GM21528 (cell line): ENCODE measurements around the gene REG4.

Experiments used
- ATAC-seq: cut with Tn5 transposase; IDR thresholded peaks from one replicate; pipeline ENCODE4 v1.9.1; 2021; ENCODE audit warnings: mild to moderate bottlenecking, moderate library complexity; ENCODE audit not compliant: unreplicated experiment, low FRiP score

Gene REG4

GRCh38 chr1:119782631-119783325 is 28.5 kb downstream of the REG4 start:
- ATAC-seq = no peak

GRCh38 chr1:119781434-119782210 is 29.6 kb downstream of the REG4 start:
- no peak for ATAC-seq

GRCh38 chr1:119779869-119780356 is 31.3 kb downstream of the REG4 start:
- no peak for ATAC-seq

- no peak for ATAC-seq
Observed at GRCh38 chr1:119778886-119779560, 32.2 kb downstream of the REG4 start.

GRCh38 chr1:119778359-119778758 is 32.9 kb downstream of the REG4 start:
- ATAC-seq = no peak

- ATAC-seq = no peak
Observed at GRCh38 chr1:119774746-119775490, 36.3 kb downstream of the REG4 start.

GRCh38 chr1:119773711-119774241 is 37.5 kb downstream of the REG4 start:
- ATAC-seq = no peak

GRCh38 chr1:119772298-119772697 is 39.0 kb downstream of the REG4 start:
- no peak for ATAC-seq

GRCh38 chr1:119771770-119772169 is 39.5 kb downstream of the REG4 start:
- ATAC-seq = no peak

- ATAC-seq = no peak
Observed at GRCh38 chr1:119771016-119771415, 40.2 kb downstream of the REG4 start.

- ATAC-seq = no peak
Observed at GRCh38 chr1:119768778-119769177, 42.5 kb downstream of the REG4 start, which contains the start of gene HMGCS2. Gene HMGCS2 (minus strand): TSS chr1:119768905. CDS start chr1:119768844, 61 bp downstream.

GRCh38 chr1:119767486-119767885 is 43.8 kb downstream of the REG4 start:
- no peak for ATAC-seq

GRCh38 chr1:119766374-119766794 is 44.9 kb downstream of the REG4 start:
- ATAC-seq = no peak

- no peak for ATAC-seq
Observed at GRCh38 chr1:119764220-119764619, 47.0 kb downstream of the REG4 start.

- no peak for ATAC-seq
Observed at GRCh38 chr1:119762953-119763352, 48.3 kb downstream of the REG4 start.

GRCh38 chr1:119762409-119762808 is 48.9 kb downstream of the REG4 start:
- ATAC-seq = no peak

- no peak for ATAC-seq
Observed at GRCh38 chr1:119758584-119758983, 52.7 kb downstream of the REG4 start.

- ATAC-seq = no peak
Observed at GRCh38 chr1:119752592-119752991, 58.7 kb downstream of the REG4 start.

- no peak for ATAC-seq
Observed at GRCh38 chr1:119748040-119748439, 63.2 kb downstream of the REG4 start.

GRCh38 chr1:119747451-119747850 is 63.8 kb downstream of the REG4 start:
- ATAC-seq = no peak
